H9 (cell line): ENCODE measurements around the gene CENPP. TPM values are rescaled to one million over a fixed set of nuclear protein-coding genes. Genes with fewer than 3 reads are reported as not detected.

ENCODE experiments used
- DNase-seq: peaks from one replicate; pipeline ENCODE4 v3.0.0-alpha.2; 2017
- H2AFZ ChIP-seq: one replicate; pipeline ENCODE4 v1.6.1; 2013; ENCODE audit warnings: mild to moderate bottlenecking, low read length, control low read depth, moderate library complexity
- H2AK5ac ChIP-seq: 2 replicates; pipeline ENCODE4 v1.6.1; 2013; ENCODE audit warnings: low read length, control low read depth, mixed read lengths; ENCODE audit not compliant: insufficient read length
- H2BK120ac ChIP-seq: one replicate; pipeline ENCODE4 v1.6.1; 2013; ENCODE audit warnings: low read depth, mild to moderate bottlenecking, low read length, control low read depth, inconsistent platforms; ENCODE audit not compliant: poor library complexity, severe bottlenecking
- H2BK12ac ChIP-seq: 2 replicates; pipeline ENCODE4 v1.6.1; 2013; ENCODE audit warnings: low read length, control low read depth, mixed read lengths, low read depth; ENCODE audit not compliant: insufficient read length
- H2BK15ac ChIP-seq: 2 replicates; pipeline ENCODE4 v1.6.1; 2013; ENCODE audit warnings: low read depth, low read length, control low read depth
- H2BK20ac ChIP-seq: one replicate; pipeline ENCODE4 v1.6.1; 2013; ENCODE audit warnings: low read depth, mild to moderate bottlenecking, low read length, control low read depth, inconsistent platforms; ENCODE audit not compliant: poor library complexity, severe bottlenecking
- H2BK5ac ChIP-seq: 2 replicates; pipeline ENCODE4 v1.6.1; 2013; ENCODE audit warnings: low read length, control low read depth, mixed read lengths; ENCODE audit not compliant: insufficient read length
- H3K14ac ChIP-seq: 2 replicates; pipeline ENCODE4 v1.6.1; 2013; ENCODE audit warnings: low read length, control low read depth; ENCODE audit not compliant: insufficient read depth
- H3K18ac ChIP-seq: 2 replicates; pipeline ENCODE4 v1.6.1; 2013; ENCODE audit warnings: low read depth, mild to moderate bottlenecking, mixed read lengths, low read length, control low read depth; ENCODE audit not compliant: insufficient read length
- H3K23ac ChIP-seq: 2 replicates; pipeline ENCODE4 v1.6.1; 2013; ENCODE audit warnings: low read length, control low read depth, mixed read lengths, low read depth; ENCODE audit not compliant: insufficient read length
- H3K23me2 ChIP-seq: 2 replicates; pipeline ENCODE4 v1.6.1; 2013; ENCODE audit warnings: low read depth, mild to moderate bottlenecking, mixed read lengths, low read length, control low read depth; ENCODE audit not compliant: insufficient read length, poor library complexity, severe bottlenecking
- H3K27ac ChIP-seq: 2 replicates; pipeline ENCODE4 v1.5.1; 2013; ENCODE audit warnings: low read length, control low read depth, mixed read lengths, low read depth; ENCODE audit not compliant: insufficient read length
- H3K27me3 ChIP-seq: 2 replicates; pipeline ENCODE4 v1.6.1; 2013; ENCODE audit warnings: low read length, control low read depth, inconsistent platforms; ENCODE audit not compliant: insufficient read depth
- H3K4ac ChIP-seq: 2 replicates; pipeline ENCODE4 v1.6.1; 2013; ENCODE audit warnings: low read depth, mild to moderate bottlenecking, control low read depth, inconsistent platforms, low read length, moderate library complexity
- H3K4me1 ChIP-seq: 2 replicates; pipeline ENCODE4 v1.6.1; 2013; ENCODE audit warnings: low read length, control low read depth, inconsistent platforms; ENCODE audit not compliant: insufficient read depth
- H3K4me2 ChIP-seq: 2 replicates; pipeline ENCODE4 v1.6.1; 2013; ENCODE audit warnings: low read length, control low read depth, mixed read lengths; ENCODE audit not compliant: insufficient read length, insufficient read depth
- H3K56ac ChIP-seq: 2 replicates; pipeline ENCODE4 v1.6.1; 2013; ENCODE audit warnings: low read depth, mild to moderate bottlenecking, mixed read lengths, low read length, control low read depth; ENCODE audit not compliant: insufficient read length
- H3K79me1 ChIP-seq: 2 replicates; pipeline ENCODE4 v1.6.1; 2013; ENCODE audit warnings: low read depth, mild to moderate bottlenecking, moderate library complexity, low read length, control low read depth, inconsistent platforms; ENCODE audit not compliant: insufficient read depth, poor library complexity, severe bottlenecking
- H3K79me2 ChIP-seq: 2 replicates; pipeline ENCODE4 v1.6.1; 2013; ENCODE audit warnings: low read length, control low read depth, inconsistent platforms; ENCODE audit not compliant: insufficient read depth
- H3K9ac ChIP-seq: 2 replicates; pipeline ENCODE4 v1.6.1; 2013; ENCODE audit warnings: low read length, control low read depth, mixed read lengths; ENCODE audit not compliant: insufficient read length; ENCODE audit errors: extremely low read depth
- H3K9me3 ChIP-seq: one replicate; pipeline ENCODE4 v1.6.1; 2013; ENCODE audit warnings: low read depth, low read length, inconsistent platforms; ENCODE audit not compliant: control insufficient read depth
- H3T11ph ChIP-seq: one replicate; pipeline ENCODE4 v1.6.1; 2013; ENCODE audit warnings: mild to moderate bottlenecking, low read length, control low read depth, inconsistent platforms
- H4K20me1 ChIP-seq: one replicate; pipeline ENCODE4 v1.6.1; 2013; ENCODE audit not compliant: control insufficient read depth, insufficient read length, insufficient read depth
- H4K5ac ChIP-seq: 2 replicates; pipeline ENCODE4 v1.6.1; 2013; ENCODE audit warnings: low read depth, mild to moderate bottlenecking, mixed read lengths, low read length, control low read depth; ENCODE audit not compliant: insufficient read length
- H4K8ac ChIP-seq: replicated peaks from 2 replicates; pipeline ENCODE4 v1.6.1; 2013; ENCODE audit warnings: low read length, control low read depth, mixed read lengths, low read depth; ENCODE audit not compliant: insufficient read length
- H4K91ac ChIP-seq: 2 replicates; pipeline ENCODE4 v1.6.1; 2013; ENCODE audit warnings: low read depth, mild to moderate bottlenecking, moderate library complexity, mixed read lengths, low read length, control low read depth; ENCODE audit not compliant: insufficient read length
- H3K27ac Mint-ChIP-seq, 3 experiments: 2 replicates in 2 of 3; 3 replicates in 1 of 3; pipeline ENCODE4 v1.8.0; 2020 to 2021; ENCODE audit warnings: mixed read lengths in 3 of 3, mild to moderate bottlenecking in 1 of 3, moderate library complexity in 1 of 3
- H3K27me3 Mint-ChIP-seq: 2 replicates; pipeline ENCODE4 v1.8.0; 2021; ENCODE audit warnings: low read depth, mild to moderate bottlenecking, moderate library complexity, mixed read lengths
- H3K36me3 Mint-ChIP-seq, 3 experiments: 2 replicates in 2 of 3; 3 replicates in 1 of 3; pipeline ENCODE4 v1.8.0; 2020 to 2021; ENCODE audit warnings: low read depth in 3 of 3, mixed read lengths in 3 of 3; ENCODE audit not compliant: insufficient read depth in 1 of 3
- H3K4me1 Mint-ChIP-seq, 2 experiments: 2 replicates each; pipeline ENCODE4 v1.8.0; 2020; ENCODE audit warnings: mixed read lengths in 2 of 2
- H3K4me3 Mint-ChIP-seq, 2 experiments: 2 replicates in 1 of 2; 3 replicates in 1 of 2; pipeline ENCODE4 v1.8.0; 2020 to 2021; ENCODE audit warnings: mild to moderate bottlenecking in 2 of 2, mixed read lengths in 2 of 2, moderate library complexity in 1 of 2
- H3K9me3 Mint-ChIP-seq, 2 experiments: 2 replicates in 1 of 2; 3 replicates in 1 of 2; pipeline ENCODE4 v1.8.0; 2020; ENCODE audit warnings: mild to moderate bottlenecking in 2 of 2, mixed read lengths in 2 of 2, moderate library complexity in 1 of 2
- WGBS: extraction: QIAGEN DNeasy Blood & Tissue Kit; methylation state at CpG from one replicate; pipeline ENCODE4 v1.1.7; 2013; ENCODE audit warnings: missing lambda C conversion rate, low lambda C conversion rate, mixed read lengths; ENCODE audit not compliant: insufficient read length; ENCODE audit errors: extremely low coverage; 5-methylcytosine and 5-hydroxymethylcytosine counted together
- total RNA-seq: library from RNA; stranded (reverse); gene quantifications from 2 replicates; pipeline ENCODE4 v1.2.1, GENCODE V29; 2021
- TF ChIP-seq, protein P1 (sequence below): fragments of 200-600 bp; sonication (generic); conservative IDR thresholded peaks from 3 replicates; pipeline ENCODE4 v1.8.0; 2021; ENCODE audit warnings: antibody characterized with exemption, mild to moderate bottlenecking

CENPP gene
- total RNA-seq, 1 experiment from 2014 or later: 9.1 TPM

DNA sequence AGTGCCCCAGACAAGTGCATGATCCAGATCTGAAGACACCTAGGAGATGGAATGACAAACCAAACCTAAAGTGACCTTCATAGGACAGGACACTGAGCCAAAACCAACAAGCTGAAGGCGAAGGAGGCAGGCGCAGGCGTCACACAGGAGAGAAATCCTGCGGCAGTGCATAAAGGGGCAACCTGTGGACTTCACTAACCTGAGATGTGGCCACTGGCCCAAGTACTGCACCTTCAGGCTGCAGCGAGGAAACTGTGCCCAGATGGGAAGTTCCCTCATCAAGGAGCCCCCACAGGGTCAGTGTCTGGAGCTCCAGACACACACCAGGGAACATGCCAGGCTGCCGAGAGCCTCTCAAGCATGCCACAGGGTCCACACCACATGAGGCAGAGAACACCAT is 340.5 kb downstream of the CENPP start:
- Mint-ChIP-seq H3K4me3 (no peak overlapping the region), H3K27ac (no peak overlapping the region; a peak in 1 of 7 replicates), H3K36me3 (peaks cover 0 to 10% (median 0%) of the 10 kb centered on the region in 3 experiments; a peak in 5 of 7 replicates), H3K4me1 (peaks cover 15 to 25% of the 10 kb centered on the region in 2 experiments), H3K27me3 (no peaks in the 10 kb centered on the region), H3K9me3 (no peaks in the 10 kb centered on the region)
- Histone ChIP-seq H3K23ac (no peak overlapping the region), H3K27me3 (no peaks in the 10 kb centered on the region), H3K18ac (no peak overlapping the region), H4K91ac (no peak overlapping the region), H3K23me2 (peaks cover 5% of the 10 kb centered on the region), H3K14ac (no peak overlapping the region), H3K27ac (no peak overlapping the region), H2BK12ac (no peak overlapping the region), H3K9me3 (no peaks in the 10 kb centered on the region), H3K4ac (no peak overlapping the region), H3K4me2 (no peak overlapping the region), H3K9ac (no peak overlapping the region), H4K5ac (no peak overlapping the region), H2AK5ac (no peak overlapping the region), H2BK15ac (no peak overlapping the region), H4K8ac (no peak overlapping the region), H2BK20ac (no peak overlapping the region), H2BK5ac (no peak overlapping the region), H2AFZ (no peak overlapping the region), H4K20me1 (no peaks in the 10 kb centered on the region), H3T11ph (no peak overlapping the region), H3K56ac (no peak overlapping the region), H3K79me2 (peaks cover 12% of the 10 kb centered on the region; the same call in 1 of the 2 replicates), H3K4me1 (peaks cover 14% of the 10 kb centered on the region; the same call in 1 of the 2 replicates), H3K79me1 (peaks cover 14% of the 10 kb centered on the region), H2BK120ac (no peak overlapping the region)
- no CpG with 5 or more reads among the region's 6 CpGs for WGBS
- TF ChIP-seq, protein P1, sequence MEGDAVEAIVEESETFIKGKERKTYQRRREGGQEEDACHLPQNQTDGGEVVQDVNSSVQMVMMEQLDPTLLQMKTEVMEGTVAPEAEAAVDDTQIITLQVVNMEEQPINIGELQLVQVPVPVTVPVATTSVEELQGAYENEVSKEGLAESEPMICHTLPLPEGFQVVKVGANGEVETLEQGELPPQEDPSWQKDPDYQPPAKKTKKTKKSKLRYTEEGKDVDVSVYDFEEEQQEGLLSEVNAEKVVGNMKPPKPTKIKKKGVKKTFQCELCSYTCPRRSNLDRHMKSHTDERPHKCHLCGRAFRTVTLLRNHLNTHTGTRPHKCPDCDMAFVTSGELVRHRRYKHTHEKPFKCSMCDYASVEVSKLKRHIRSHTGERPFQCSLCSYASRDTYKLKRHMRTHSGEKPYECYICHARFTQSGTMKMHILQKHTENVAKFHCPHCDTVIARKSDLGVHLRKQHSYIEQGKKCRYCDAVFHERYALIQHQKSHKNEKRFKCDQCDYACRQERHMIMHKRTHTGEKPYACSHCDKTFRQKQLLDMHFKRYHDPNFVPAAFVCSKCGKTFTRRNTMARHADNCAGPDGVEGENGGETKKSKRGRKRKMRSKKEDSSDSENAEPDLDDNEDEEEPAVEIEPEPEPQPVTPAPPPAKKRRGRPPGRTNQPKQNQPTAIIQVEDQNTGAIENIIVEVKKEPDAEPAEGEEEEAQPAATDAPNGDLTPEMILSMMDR: no peak
- no peak for DNase-seq
